Measurements from ENCODE around the gene IGFBPL1. TPM values are rescaled to one million over a fixed set of nuclear protein-coding genes. Genes with fewer than 3 reads are reported as not detected.
A peak's percentile ranks its signal among the peaks of the same experiment; 100 is the strongest.

Gene IGFBPL1
- total RNA-seq, 2 donors from 2014 or later = 2.3 to 3.3 TPM

DNA sequence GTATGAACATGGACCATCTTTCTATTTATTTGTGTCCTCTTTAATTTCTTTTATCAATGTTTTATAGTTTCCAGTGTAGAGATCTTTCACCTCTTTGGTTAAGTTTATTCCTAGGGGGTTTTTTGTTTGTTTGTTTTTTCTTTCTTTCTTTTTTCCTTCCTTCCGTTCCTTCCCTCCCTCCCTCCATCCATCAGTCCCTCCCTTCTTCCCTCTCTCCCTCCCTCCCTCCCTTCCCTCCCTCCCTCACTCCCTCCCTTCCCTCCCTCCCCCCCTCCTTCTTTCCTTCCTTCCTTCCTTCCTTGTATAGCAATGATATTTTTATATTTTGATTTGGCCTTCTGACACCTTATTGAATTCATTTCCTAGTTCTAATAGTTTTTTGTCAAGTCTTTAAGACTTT, 23.4 kb upstream of the IGFBPL1 start:
- 64 to 68% methylated on average over 1 of the region's 1 CpG for WGBS, 2 donors
- Histone ChIP-seq H3K4me3 (no peak overlapping the region), H3K36me3 (replicated peaks in 1 of 2; ENCODE audit: insufficient read depth in 1 of 2, low read depth in 2 of 2) (no peaks in the 10 kb centered on the region), H3K27me3 (no peaks in the 10 kb centered on the region), H3K27ac (no peak overlapping the region), H3K4me1 (no peaks in the 10 kb centered on the region), H3K9me3 (peaks cover 0 to 7% (median 0%) of the 10 kb centered on the region in 3 donors)
- DNase-seq = no peak
- no peak for ATAC-seq
- intact Hi-C loops (cut with DNase I) = no loop called here
- no peak for TF ChIP-seq POLR2A (IDR thresholded peaks at IDR 0.05)
- TF ChIP-seq, protein P1, sequence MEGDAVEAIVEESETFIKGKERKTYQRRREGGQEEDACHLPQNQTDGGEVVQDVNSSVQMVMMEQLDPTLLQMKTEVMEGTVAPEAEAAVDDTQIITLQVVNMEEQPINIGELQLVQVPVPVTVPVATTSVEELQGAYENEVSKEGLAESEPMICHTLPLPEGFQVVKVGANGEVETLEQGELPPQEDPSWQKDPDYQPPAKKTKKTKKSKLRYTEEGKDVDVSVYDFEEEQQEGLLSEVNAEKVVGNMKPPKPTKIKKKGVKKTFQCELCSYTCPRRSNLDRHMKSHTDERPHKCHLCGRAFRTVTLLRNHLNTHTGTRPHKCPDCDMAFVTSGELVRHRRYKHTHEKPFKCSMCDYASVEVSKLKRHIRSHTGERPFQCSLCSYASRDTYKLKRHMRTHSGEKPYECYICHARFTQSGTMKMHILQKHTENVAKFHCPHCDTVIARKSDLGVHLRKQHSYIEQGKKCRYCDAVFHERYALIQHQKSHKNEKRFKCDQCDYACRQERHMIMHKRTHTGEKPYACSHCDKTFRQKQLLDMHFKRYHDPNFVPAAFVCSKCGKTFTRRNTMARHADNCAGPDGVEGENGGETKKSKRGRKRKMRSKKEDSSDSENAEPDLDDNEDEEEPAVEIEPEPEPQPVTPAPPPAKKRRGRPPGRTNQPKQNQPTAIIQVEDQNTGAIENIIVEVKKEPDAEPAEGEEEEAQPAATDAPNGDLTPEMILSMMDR (IDR thresholded peaks at IDR 0.05) = no peak

DNA sequence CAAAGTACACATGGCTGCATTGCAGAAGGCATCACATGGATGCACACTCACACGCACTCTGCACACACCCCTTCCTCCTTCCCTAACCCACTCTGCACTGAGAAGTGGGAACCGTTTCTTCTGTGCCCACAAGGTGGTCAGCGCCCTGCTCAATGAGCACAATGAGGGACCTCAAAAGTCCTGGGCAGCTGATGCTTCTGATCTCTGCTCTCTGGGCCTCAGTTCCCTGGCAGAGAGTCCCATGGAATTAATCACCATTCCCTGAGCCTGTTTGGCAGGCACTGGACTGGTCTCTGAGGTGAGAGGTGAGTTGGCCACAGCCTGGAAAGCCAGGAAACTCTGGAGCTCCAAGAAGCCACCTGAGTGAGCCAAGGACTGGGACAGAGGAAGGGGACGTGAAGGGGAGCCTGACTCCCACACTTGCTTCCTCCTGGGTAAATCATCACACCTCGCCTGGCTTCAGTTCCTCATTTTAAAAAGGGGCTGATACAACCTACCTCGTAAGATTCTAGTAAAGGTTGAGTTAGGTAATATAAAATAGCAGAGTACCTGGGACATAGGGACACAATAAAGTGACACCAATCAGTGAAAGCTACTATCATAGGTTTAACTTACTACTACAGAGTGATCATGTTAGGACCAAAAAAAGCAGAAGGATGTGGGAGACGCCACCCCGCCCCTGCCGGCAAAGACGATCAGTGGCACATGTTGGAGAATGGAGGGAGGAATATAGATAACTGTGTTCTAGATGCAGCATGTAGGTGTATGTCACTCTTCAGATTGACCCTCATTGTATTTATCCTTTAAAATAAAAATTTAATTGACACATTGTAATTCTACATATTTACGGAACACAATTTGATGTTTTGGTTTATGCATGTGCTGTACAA, 21.1 kb upstream of the IGFBPL1 start:
- no peak overlapping the region for H3K27ac ChIP-seq
- no peaks in the 10 kb centered on the region for H3K9me3 ChIP-seq
- intact Hi-C loops (cut with DNase I) = no loop called here
- TF ChIP-seq, protein P1 (IDR thresholded peaks at IDR 0.05) = no peak
- no peak for TF ChIP-seq POLR2A (IDR thresholded peaks at IDR 0.05)
- no peak for DNase-seq
- no peaks in the 10 kb centered on the region for H3K36me3 ChIP-seq (replicated peaks in 1 of 2; ENCODE audit: insufficient read depth in 1 of 2, low read depth in 2 of 2)
- no peak for ATAC-seq
- H3K27me3 ChIP-seq = no peaks in the 10 kb centered on the region
- H3K4me3 ChIP-seq = no peak overlapping the region
- WGBS, 2 donors = 57 to 72% methylated on average over 11 of the region's 11 CpGs
- H3K4me1 ChIP-seq = no peaks in the 10 kb centered on the region

DNA sequence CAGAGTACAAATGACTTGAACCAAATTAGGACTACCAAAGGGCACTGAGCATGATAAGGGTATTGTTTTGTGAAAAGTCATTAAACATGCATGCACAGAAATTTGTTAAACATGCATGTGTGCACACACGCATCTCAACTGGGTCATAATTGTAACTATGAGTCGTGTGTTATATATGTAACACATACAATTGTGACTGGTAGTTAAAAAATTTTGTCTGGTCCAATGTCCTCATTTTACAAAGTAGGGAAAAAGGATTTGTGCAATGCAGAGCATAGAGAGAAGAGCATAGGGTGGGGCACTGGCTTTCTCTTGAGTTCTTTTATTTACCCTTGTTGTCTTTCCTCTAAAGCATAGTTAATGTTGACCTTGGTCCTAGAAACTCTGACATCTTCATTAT, 19.3 kb upstream of the IGFBPL1 start:
- intact Hi-C loops (cut with DNase I) = no loop called here
- Histone ChIP-seq H3K9me3 (no peaks in the 10 kb centered on the region), H3K4me1 (no peaks in the 10 kb centered on the region), H3K27ac (no peak overlapping the region), H3K27me3 (no peaks in the 10 kb centered on the region), H3K36me3 (replicated peaks in 1 of 2; ENCODE audit: insufficient read depth in 1 of 2, low read depth in 2 of 2) (no peaks in the 10 kb centered on the region), H3K4me3 (no peak overlapping the region)
- ATAC-seq (no peak), DNase-seq (no peak)
- WGBS, 2 donors = 50 to 56% methylated on average over 2 of the region's 2 CpGs
- TF ChIP-seq, protein P1 (IDR thresholded peaks at IDR 0.05) = no peak
- no peak for TF ChIP-seq POLR2A (IDR thresholded peaks at IDR 0.05)

DNA sequence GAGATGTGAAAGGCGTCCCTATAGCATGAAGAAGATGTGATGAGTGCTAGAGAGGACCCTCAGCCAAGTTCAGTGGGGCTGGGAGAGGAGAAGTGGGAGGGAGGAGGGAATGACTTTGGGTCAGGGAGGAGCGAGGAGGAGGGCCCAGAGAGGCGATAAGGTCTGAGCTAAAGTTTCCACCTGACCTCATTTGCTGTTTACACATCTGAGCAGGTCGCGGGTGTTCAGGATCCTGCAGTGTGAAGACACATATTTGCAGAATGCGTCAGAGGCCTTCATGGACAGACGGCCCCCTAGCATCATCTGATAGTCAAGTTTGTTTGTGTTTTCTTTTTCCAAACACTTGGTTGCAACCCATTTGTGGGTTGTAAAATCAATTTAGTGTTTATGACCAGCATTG, 18.9 kb upstream of the IGFBPL1 start:
- H3K4me1 ChIP-seq = peaks cover under 1% of the 10 kb centered on the region
- no peaks in the 10 kb centered on the region for H3K9me3 ChIP-seq
- H3K4me3 ChIP-seq = no peak overlapping the region
- H3K27ac ChIP-seq = peak overlapping the region in 1 of 4 donors; percentile 13
- ATAC-seq (peak; percentile 86), DNase-seq (peak; percentile 32 to 49 (median 38))
- H3K27me3 ChIP-seq = no peaks in the 10 kb centered on the region
- intact Hi-C loops (cut with DNase I) = no loop called here
- no peaks in the 10 kb centered on the region for H3K36me3 ChIP-seq (replicated peaks in 1 of 2; ENCODE audit: insufficient read depth in 1 of 2, low read depth in 2 of 2)
- 25 to 39% methylated on average over 7 of the region's 7 CpGs for WGBS, 2 donors
- TF ChIP-seq, protein P1 (IDR thresholded peaks at IDR 0.05) = no peak
- TF ChIP-seq POLR2A (IDR thresholded peaks at IDR 0.05) = no peak
